ENCODE data around the gene IPP.

IPP gene

DNA sequence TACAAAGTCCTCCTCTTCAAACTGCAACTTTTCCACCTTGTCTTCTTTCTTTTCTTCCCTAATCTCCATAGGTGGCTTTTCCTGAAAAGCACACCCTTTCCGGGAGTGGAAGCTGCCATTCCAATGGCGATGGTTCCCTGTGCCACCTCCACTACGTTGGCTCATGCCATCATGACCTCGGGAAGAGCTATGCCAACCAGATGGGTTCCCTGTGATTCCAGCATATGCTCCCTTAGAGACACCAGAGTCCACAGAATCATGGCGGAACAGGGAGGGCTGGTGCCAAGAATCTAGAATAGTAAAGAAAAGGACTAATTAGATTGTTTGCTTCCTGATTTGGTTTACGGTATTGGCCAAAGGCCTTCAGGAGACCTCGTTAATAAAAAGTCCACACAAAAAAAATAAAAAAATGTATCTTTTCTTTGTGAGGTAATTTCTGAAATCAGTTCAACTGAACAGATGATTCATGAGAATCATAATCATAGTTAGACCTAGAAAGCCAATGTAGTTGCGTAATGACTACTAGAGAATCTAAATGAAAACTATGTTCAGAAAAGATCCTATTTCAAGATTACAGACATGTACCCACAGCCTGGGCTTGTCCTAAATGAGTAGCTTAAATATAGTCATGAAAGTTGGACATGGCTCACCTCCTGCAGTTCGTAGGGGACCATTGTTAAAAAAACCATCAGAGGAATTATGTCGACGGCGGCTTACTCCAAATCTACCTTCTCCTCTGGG, 95.7 kb downstream of the IPP start:
- FAIRE-seq: no peak
- no peak for DNase-seq (ENCODE audit: insufficient read length, low spot score)
- TF ChIP-seq SPI1 (IDR thresholded peaks at IDR 0.05; ENCODE audit: low read depth, low read length): no peak
- TF ChIP-seq POLR2AphosphoS5 (IDR thresholded peaks at IDR 0.05; ENCODE audit: low read depth, low read length): no peak
- TF ChIP-seq POU2F2 (IDR thresholded peaks at IDR 0.05; ENCODE audit: low read depth, low read length): no peak
